ENCODE measurements around the gene UROC1.

Gene UROC1

GRCh38 chr3:126517291-126517951, at the start of gene UROC1:
TSS of gene UROC1 (minus strand) at chr3:126517773. CDS start at chr3:126517719, 54 bp downstream.
- no peak for DNase-seq

GRCh38 chr3:126562737-126563276, 45.2 kb upstream of the UROC1 start:
- no peak for DNase-seq

DNA sequence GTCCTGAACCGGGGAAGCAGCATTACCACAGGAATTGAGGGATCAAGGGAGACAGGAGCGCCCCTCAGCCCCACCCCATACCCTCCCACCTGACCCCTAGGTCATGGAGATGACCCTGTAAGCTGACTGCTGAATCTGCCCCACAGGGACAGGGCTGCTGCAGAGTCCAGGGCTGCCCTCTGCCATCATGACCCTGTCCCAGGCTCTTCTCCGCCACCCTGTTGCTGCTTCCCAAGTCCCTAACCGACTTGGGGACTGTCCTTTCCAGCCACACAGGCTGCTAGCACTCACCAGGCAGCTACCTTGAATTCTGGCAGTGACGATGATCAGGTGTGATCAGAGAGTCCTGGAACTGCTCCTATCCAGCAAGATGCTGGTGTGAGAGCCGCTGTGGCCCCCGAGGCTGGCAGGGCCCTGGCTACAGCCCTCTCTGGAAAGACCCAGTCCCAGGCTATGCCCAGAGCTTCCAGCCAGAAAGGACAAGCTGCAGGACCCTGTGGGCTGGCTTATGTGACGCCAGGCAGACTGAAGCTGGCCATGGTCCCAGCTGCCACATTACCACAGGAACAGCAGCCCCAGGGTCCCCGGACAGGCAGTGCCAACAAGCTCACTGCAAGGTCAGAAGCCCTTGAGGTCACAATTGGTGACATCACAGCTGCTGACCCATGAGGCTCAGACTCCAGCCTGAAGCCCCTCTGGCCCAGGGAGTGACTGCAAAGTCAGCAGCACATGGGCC, 40.9 kb upstream of the UROC1 start, which contains the start of gene C3orf22:
Gene C3orf22, minus strand, starts transcription at position 597 of the 736 bp plus-strand sequence. CDS start 5,542 bp downstream, outside the sequence.
- DNase-seq: no peak

GRCh38 chr3:126557761-126558160, 40.2 kb upstream of the UROC1 start:
- DNase-seq: no peak

DNA sequence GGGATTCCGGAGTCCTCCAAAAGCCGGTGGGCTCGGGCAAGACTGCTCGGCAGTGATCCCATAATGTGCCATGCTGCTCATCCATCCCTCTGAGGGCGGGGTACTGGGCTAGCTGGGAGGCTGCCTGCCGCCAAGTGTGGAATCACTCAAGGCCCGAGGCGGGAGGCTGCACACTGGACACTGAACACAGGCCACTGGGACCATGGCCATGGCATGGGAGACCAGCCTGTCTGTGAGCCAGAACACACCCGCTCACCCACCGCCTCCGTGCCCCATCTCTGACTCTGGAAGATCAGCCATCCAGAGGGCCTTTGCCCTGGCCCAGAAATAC, 39.8 kb upstream of the UROC1 start:
- DNase-seq: no peak

- DNase-seq: no peak
Measured at GRCh38 chr3:126556637-126557414, 39.3 kb upstream of the UROC1 start.

DNA sequence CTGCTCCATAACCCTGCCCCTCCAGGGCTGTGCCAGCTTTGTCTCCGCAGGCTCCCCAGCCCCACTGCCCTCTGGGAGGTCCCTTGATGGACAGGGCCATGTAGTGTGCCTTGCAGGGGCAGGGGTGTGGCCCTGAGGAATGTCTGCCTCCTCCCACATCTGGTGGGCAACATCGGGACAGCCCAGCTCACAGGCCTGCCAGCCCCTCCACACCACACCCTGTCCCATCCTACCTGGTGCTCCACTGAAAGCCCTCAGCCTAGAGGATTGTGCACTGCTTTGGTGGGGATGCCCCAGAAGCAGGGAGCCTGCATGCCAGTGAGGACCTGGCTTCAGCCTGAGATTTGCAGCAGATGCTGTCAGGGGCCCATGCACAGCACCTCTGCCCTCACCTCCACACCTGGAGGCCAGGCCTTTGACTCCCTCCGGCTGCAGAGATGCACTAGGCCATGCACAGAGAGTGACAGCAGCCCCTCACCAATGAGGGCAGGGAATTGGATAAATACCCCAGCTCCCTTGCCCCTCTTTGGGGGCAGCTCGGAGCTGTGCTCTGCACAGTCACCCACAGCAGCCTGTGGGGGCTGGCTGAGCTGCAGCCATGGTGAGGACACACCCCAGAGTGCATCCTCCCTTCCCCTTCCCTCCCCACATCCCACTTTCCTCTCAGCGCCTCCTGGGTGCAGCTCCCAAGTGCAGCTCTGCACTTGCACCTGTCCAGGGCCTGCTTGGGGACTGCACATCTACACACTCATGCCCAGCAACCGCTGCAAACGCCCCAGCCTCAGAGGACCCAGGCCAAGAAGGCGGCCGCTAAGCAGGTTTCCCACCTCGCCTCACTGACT, 38.4 kb upstream of the UROC1 start:
- no peak for DNase-seq

DNA sequence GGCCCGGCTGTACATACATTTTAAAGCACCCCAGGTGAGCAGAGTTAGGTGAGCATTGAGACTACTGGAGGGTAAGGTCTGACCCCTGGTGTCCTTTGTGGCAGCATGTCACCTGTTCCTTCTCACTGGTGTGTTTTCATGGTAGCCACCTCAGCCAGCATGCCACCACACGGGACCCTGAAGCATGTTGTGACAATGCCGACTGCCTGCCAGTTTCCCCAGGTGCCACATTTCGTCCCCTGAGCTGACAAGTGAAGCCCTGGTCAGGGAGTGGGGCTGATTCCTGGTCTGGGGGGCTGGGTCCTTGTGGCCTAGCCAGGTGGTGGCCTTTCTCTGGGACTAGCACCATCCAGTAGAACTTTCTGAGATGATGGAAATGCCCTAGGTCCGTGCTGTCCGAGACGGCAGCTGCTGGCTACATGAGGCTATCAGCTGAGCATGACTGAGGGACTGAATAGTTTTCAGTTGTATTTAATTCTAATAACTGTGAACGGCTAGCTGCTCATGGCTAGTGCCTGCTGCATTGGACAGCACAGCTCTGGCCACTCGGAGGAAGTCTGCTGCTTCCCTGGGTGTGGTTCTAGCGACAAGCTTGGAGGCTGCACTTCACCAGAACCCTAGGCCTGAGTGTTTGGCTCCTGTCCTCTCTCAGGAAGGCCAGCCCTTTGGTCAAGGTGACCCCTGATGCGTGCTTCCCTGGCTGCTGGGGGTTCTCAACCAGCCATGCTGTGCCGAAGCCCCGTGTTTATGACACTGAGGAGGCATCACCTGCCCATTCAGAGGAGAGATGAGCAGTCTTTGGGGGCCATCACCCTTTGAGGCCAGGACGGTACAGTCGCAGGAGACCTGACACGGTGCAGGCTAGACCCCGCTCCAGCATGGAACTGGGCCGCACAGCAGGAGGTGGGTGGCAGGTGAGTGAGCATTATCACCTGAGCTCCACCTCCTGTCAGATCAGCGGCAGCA, 37.3 kb upstream of the UROC1 start:
- DNase-seq: no peak

DNA sequence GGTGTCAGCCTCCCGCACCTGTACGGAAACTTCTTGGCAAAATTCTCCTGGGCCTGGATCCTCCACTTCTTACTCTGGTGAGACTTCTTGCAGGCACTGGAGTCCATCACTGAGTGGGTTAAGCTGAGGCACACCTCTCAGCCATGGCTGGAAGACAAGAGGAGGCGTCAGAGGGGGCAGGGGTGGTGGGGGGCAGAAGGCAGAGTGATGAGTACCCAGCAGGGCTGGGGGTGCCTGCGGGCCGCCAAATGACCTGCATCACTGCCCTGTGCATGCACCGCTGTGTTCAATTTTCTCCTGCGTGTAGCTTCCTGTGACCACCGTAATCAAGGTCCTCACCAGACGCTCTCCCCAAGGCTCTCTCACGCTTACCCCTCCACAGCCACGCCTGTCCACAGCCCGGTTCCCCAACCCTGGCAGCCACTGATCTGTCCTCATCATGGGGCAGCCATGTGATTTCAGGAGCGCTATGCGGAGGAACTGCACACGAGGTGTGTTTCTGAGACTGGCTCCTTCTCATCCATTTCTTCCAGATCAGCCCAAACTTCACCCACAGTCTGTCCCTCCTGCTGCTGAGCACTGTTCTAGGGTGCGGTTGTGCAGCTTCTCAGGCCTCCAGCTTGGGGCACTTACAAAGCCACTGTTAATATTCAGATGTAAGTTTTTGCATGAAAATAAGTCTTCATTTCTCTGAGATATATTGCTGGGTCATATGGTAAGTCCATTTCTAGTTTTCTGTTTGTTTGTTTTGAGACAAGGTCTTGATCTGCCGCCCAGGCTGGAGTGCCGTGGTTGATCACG, 35.9 kb upstream of the UROC1 start:
- no peak for DNase-seq

DNA sequence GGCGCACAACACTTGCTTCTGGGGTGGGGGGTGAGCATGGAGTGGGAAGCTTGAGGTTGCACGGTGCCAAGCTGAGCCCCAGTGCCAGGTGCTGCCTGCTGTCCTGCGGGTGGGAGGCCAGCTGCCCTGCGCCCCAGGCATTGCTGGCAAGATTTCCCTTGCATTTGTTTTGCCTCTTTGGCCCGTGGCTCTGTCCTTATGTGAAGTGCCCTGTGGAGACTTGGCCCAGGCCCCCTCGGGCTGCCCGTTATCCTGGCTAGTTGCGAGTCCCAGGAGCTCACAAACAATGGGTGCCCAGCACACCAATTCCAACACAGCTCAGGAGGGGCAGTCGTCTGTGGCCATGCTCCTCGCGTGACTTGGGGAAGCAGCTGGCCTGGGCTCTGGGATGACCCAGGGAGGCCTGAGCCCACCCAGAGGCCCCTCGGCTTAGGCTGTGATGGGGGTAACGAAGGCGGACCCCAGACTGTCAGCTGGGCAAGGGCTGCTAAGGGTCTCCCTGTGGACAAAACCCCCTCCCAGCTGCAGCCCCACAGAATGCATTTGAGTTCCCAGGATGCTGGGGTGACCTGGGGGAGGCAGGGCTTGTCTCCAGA, 35.2 kb upstream of the UROC1 start:
- DNase-seq: no peak

DNA sequence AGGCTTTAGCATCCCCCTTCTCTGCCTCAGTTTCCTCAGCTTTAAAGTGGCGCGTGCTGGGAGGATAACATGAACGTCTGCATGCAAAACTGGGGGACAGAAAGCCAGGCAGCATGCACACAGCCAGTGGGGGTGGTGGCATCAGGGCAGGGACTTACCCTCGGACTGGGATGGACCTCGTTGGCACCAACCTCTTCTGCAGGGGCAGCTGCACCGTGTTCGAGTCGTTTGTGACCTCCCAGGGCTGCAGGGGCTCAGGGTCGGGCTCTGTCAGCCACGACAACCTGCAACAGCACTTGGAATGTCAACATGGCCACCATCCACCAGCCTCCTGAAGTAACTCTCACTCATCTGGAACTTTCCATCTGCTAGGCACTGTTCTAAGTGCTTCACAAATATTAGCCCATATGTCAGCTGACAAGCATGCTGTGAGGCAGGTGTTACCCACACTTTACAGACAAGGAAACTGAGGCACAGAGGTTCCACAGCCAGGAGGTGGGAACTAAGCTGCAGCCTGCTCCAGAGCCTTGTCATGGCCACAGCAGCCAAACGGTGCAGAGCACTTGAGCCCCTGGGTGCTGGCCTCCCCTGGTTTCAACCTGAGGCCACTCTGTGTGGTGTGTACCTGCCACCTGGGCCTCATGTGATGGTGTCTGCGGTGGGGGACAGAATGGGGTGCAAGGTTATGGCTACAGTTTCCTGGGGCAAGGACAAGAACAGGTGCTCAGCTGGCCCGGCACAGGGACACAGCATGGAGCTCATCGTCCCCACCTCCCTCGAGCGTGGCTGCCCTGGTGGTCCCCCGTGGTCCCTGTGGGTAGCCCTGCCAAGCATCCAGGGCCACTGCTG, 34.5 kb upstream of the UROC1 start:
- no peak for DNase-seq

DNA sequence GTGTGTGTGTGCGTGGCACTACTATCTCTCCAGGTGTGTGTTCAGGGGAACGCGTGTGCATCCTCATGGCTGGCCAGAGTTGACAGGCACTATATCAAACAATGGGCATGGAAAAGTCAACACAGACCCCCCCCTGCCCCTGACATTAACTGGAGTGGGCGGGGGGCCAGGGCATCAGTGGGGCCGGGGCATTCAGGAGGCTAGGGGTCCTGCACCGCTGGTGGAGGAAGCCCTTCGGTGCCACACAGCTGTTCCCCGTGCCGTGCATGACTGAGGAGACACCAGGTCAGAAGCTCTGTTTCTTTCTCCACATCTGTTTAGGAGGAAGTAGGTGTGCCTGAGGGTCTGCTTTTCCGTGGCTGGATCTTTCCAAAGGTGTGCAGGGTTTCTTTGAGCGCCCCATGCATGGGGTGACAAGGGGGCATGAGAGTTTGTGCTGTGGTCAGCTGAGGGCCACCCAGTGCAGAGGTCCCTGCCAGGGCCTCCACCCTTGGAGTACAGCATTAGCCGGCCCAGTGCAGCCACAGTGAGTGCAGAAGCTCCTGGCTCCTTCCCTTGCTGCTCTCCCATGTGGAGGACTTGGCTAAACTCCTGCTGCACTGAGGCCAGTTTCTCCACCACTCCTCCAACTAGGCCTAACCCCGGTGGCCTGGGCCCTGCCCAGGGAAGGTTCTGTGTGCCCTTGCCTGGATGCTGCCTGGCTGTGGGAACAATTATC, 33.7 kb upstream of the UROC1 start:
- no peak for DNase-seq

- no peak for DNase-seq
Measured at GRCh38 chr3:126550488-126551051, 33.0 kb upstream of the UROC1 start.

DNA sequence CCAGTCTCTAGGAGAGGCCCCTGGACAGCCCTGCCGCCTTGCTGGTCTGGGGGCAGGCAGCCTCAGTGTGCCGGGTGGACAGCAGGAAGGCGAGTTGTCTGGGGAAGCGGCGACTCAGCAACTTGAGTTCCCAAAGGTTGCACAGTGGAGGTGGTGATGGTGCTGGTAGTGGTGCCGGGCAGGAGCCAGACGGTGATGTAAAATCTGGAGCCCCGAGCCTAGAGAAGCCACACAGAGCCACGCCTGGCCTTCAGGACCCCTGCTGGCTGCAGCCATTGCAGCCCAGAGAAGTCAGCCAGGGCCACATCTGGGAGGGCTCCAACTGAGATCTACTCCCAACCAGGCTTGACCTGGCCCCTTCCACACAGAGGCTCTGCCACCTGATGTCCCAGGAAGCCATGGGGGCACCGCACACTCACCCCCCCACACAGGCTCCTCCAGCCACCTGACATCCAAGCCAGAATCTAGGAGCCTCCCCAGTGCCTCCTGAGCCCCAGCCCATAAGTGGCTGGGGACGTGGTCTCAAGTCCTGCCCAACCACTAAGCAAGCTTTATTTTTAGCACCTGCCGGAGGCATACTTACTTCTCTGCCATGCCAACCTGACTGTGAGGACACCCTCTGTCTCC, 32.4 kb upstream of the UROC1 start:
- DNase-seq: no peak

GRCh38 chr3:126548556-126549466, 31.2 kb upstream of the UROC1 start:
- DNase-seq: no peak

DNA sequence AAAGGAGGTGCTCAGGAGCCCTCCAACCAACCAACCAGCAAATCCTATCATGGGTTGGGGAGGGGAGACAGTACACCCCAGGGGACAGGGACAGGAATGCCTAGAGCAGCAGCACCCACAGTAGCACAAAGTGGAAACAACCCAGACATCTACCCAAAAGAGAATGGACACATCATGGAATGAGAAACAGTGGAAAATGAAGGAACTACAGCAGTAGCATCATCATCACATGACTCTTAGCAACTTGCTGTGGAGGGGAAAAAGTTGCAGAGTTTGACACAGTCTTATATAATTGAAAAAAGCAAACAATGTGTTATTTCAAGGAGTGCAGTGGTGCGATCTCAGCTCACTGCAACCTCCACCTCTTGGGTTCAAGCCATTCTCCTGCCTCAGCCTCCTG, 30.1 kb upstream of the UROC1 start:
- no peak for DNase-seq
